ENCODE data around the gene PTGIR.

GRCh38 chr19:46670813-46671212 lies 45.9 kb upstream of the PTGIR start:
- TF ChIP-seq, protein P1, sequence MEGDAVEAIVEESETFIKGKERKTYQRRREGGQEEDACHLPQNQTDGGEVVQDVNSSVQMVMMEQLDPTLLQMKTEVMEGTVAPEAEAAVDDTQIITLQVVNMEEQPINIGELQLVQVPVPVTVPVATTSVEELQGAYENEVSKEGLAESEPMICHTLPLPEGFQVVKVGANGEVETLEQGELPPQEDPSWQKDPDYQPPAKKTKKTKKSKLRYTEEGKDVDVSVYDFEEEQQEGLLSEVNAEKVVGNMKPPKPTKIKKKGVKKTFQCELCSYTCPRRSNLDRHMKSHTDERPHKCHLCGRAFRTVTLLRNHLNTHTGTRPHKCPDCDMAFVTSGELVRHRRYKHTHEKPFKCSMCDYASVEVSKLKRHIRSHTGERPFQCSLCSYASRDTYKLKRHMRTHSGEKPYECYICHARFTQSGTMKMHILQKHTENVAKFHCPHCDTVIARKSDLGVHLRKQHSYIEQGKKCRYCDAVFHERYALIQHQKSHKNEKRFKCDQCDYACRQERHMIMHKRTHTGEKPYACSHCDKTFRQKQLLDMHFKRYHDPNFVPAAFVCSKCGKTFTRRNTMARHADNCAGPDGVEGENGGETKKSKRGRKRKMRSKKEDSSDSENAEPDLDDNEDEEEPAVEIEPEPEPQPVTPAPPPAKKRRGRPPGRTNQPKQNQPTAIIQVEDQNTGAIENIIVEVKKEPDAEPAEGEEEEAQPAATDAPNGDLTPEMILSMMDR (optimal IDR thresholded peaks at IDR 0.05 in 1 of 3, IDR thresholded peaks at IDR 0.05 in 1 of 3, conservative IDR thresholded peaks at IDR 0.05 in 1 of 3; ENCODE audit: extremely low read depth in 1 of 3, insufficient read depth in 2 of 3, low read length in 3 of 3): no peak
- TF ChIP-seq EZH2 (IDR thresholded peaks at IDR 0.05; ENCODE audit: low read length): no peak

Data from keratinocyte (primary cell).